Mucosa of gallbladder (tissue), 1 donor: Measurements from ENCODE around the gene TMEM108. TPM values are rescaled to one million over a fixed set of nuclear protein-coding genes. Genes with fewer than 3 reads are reported as not detected.
A peak's percentile ranks its signal among the peaks of the same experiment; 100 is the strongest.

Experiments
- DNase-seq: peaks from one replicate; pipeline ENCODE4 v3.0.0-alpha.2; 2020; ENCODE audit warnings: low spot score
- total RNA-seq: library from RNA; stranded (reverse); gene quantifications from one replicate; pipeline ENCODE4 v1.2.1, GENCODE V29; 2021
- donor health status: DM: no; HTN: no; CAD: no.

TMEM108 gene
- total RNA-seq, 1 donor from 2014 or later, result 0.95 TPM

- peak; percentile 43 for DNase-seq
Observed at GRCh38 chr3:133384331-133385027, 346.3 kb downstream of the TMEM108 start.

DNA sequence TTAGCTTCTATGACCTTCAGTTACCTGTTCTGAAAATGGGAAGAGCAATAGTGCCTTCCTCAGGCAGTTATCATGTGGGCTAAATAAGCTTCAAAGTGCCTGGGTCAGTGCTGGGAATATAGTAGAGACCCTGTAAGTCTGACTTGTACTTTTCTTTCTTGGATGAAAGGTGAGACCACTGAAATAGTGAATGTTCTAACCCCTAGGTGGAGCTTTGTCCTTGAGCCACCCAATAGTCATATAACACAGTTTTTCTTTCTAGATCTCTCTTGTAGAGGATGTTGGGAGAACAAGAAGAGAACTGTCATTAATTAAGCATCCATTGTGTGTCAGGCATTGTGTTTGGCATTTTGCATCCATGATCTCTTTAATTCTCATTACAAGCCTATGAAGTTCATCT, 348.7 kb downstream of the TMEM108 start:
- no peak for DNase-seq

GRCh38 chr3:133387341-133387740, 349.1 kb downstream of the TMEM108 start:
- no peak for DNase-seq

DNA sequence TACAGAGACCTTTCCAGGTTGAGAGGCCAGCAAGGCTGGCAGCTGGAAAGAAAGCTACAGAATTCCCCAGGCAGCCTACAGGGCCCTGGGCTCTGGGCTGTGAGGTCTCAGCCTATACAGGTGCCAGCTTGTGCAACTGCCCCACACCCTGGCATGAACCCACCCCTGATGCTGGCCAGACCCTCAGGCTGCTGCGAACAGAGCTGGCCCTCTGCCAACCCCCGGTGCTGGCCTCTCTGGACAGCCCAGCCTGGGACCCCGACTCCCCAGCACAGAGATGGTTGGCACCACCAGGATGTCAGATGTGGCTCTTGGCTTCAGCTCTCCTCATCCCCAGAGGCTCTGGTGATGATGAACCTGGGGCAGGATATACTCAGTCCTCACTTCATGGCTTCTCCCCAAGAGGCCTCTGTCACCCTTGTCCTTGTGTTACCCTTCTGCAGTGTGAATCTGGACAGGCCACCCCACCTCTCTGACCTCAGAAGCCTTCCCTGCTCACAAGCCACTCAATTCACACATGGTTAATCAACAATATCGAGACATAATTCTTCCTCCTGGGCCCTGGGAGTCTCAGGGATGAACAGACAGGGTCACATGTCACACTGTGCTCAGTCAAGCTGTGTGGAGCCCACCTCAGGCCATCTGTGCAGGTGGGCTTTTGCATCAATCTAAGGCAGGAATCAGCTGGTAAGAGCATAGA, 350.7 kb downstream of the TMEM108 start:
- no peak for DNase-seq

GRCh38 chr3:133390715-133391114, 352.5 kb downstream of the TMEM108 start:
- DNase-seq, result no peak

GRCh38 chr3:133393204-133393603, 355.0 kb downstream of the TMEM108 start:
- no peak for DNase-seq

GRCh38 chr3:133393691-133394474, 355.7 kb downstream of the TMEM108 start:
- DNase-seq, result no peak

GRCh38 chr3:133394561-133395311, 356.5 kb downstream of the TMEM108 start:
- no peak for DNase-seq

DNA sequence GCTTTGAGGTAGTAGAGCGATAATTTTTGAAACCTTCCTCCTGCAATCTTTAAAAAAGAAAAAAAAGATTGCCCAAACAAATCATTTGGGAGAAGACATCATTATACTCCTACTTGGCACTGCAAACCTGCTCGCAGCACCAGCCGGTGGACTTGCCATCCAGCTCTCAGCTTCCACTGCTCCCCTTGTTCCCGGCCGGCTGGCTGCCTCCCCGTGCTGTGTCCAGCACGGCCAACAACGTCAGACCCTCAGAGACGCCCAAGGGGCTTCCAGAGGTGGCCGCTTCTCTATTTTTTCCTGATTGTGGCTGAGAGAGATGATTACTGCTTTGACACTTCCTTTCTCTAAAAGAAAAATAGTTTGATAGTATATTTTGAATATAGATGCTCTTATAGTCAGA, 358.7 kb downstream of the TMEM108 start:
- DNase-seq, result no peak

GRCh38 chr3:133400006-133400515, 361.9 kb downstream of the TMEM108 start, which contains the start of gene BFSP2:
Gene BFSP2, plus strand, starts transcription at chr3:133400056. Its CDS starts 28 bp downstream, at chr3:133400084.
- DNase-seq, result no peak

DNA sequence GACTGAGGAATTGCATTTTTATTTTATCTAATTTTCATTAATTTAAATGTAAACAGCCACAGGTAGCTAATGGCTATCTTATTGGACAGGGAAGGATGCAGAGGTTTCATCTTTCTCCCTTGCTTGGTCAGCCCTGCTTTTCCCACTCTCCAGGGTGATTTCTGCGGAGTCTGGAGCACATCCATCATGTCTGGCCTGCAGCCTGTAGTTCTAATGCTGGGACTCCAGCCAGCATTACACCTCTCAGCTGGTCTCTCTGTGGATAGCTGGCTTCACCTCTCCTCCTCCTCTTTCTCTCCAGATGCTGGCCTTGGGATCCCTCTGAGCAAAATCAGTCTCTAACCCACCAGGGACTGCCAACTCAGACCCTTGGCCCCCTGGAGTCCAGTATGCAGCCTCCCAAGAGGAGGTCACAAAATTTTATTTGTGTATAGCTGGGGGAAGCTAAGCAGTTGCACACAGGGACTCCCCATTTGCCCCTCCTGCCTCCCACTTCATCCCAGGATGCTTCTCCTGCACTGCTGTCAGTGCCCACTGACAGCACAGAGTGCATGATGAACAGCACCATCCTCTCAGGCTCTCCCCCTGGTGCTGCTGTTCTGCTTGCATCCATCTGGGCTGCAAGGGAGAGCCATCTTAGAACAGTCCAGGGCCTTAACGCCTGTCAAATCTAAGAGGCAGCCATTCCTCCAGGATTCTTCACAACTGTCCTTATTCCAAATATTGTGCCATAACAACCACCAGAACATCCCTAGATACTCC, 363.4 kb downstream of the TMEM108 start:
- no peak for DNase-seq

GRCh38 chr3:133404920-133405319, 366.7 kb downstream of the TMEM108 start:
- DNase-seq, result no peak

DNA sequence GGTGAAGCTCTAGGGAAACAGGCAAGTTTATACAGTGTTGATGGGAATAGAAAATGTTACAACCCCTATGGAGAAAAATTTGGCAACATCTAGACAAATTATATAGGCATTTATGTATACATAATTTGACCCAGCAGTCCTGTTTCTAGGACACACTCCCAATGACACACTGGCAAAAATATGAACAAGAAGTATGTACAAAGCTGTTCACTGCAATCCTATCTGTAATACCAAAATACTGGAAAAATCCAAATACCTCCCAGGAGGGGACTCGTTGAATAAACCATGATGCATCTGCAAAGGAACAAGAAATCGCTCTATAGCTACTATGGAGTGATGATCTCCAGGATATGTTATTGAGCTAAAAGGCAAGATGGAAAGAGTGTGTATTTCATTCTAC, 370.2 kb downstream of the TMEM108 start:
- DNase-seq, result no peak

GRCh38 chr3:133408961-133409360, 370.8 kb downstream of the TMEM108 start:
- DNase-seq, result no peak

DNA sequence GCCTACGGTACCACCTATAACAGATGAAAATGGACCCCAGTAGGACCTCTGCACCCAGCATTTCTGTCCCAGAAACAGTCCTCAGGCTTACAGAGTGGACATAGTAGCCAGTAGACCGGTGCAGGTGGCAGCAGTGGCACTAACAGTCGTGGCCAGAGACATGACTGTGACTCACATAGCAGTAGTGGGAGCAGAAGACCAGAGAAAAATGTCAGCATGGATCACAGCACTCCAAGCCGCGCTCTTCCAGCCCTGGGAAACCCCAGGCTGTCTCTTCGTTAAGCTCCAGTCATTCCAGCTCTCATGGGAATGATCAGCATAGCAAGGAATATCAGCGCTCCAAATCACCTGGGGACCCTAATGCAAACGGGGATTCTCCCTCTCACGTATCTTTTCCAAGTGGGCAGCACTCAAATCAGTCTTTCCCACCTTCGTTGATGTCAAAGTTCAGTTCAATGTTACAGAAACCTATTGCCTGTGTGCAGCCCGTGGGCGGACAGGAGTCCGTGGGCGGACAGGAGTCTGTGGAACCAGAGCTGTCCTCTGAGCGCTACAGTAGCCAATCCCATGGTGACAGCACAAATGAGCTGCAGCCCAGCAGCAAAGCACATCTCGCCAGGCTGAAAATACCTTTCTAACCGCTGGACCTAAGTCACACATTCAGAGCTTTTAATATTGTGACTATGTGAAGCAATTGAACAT, 372.2 kb downstream of the TMEM108 start:
- no peak for DNase-seq

- peak; percentile 11 for DNase-seq
Observed at GRCh38 chr3:133412183-133413132, 374.3 kb downstream of the TMEM108 start.

DNA sequence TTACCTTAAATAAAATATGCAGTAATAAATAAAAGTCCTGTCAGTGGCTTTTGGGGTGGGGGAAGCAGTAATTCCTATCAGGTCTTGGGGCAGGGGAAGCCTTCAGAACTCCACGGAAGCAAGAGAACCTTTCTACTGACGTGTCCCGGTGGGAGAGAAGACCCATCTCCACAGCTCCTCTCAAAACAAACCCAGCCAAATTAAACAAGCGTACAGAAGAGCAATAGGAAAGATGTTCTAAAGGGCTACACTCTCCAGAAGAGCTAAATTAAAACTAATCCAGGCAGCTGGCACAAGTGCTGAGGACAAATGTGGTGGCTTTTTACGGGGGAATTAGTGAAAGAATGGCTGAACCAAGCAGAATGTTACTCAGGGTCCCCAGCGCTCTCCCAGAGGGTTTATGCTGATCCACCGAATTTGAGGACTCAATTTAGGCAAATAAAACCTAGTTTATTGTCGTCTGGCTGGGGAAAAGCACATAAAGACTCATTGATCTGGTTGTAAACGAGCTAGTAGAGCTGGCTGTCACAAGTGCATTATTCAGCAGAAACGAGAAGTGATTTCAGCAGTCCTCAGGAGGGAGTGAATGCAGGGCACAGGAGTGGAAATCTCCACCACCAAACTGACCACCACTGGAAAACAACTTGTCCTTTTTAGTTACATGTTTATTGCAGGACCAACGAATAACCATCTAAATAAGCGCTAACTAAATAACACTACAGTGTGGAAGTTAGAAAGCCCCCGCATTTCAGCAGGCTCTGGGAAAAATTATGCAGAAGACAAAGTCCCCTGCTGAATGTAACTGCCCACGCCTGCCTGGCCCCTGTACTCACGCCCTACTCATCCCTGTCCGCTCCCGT, 375.2 kb downstream of the TMEM108 start:
- no peak for DNase-seq

- no peak for DNase-seq
Observed at GRCh38 chr3:133414021-133414392, 375.8 kb downstream of the TMEM108 start.
